ACC112 (cell line): ENCODE data around the gene CGNL1.

ENCODE experiments used
- H2AFZ ChIP-seq: fragments of 200-600 bp; sonication (generic); one replicate; pipeline ENCODE4 v1.6.0; 2017; ENCODE audit warnings: antibody characterized with exemption, low read length; ENCODE audit not compliant: unreplicated experiment
- H3K27ac ChIP-seq: fragments of 200-600 bp; sonication (generic); 2 replicates; pipeline ENCODE4 v1.5.1; 2014; ENCODE audit warnings: low read depth, mild to moderate bottlenecking, antibody characterized with exemption, low read length, moderate library complexity
- H3K27me3 ChIP-seq: fragments of 200-600 bp; sonication (generic); 2 replicates; pipeline ENCODE4 v1.6.1; 2014; ENCODE audit warnings: mild to moderate bottlenecking, antibody characterized with exemption, low read length, moderate library complexity, mixed read lengths; ENCODE audit not compliant: insufficient read depth
- H3K36me3 ChIP-seq: fragments of 200-600 bp; sonication (generic); 2 replicates; pipeline ENCODE4 v1.6.1; 2016; ENCODE audit warnings: mild to moderate bottlenecking, antibody characterized with exemption, low read length, moderate library complexity, mixed read lengths; ENCODE audit not compliant: insufficient read depth
- H3K4me1 ChIP-seq: fragments of 200-600 bp; sonication (generic); one replicate; pipeline ENCODE4 v1.6.1; 2016; ENCODE audit warnings: low read length, mixed read lengths; ENCODE audit not compliant: insufficient read depth, unreplicated experiment, control insufficient read depth
- H3K4me3 ChIP-seq: fragments of 200-600 bp; sonication (generic); 2 replicates; pipeline ENCODE4 v1.5.1; 2014; ENCODE audit warnings: mild to moderate bottlenecking, low read depth, low read length
- H3K79me2 ChIP-seq: fragments of 200-600 bp; sonication (generic); one replicate; pipeline ENCODE4 v1.6.0; 2016; ENCODE audit warnings: low read length; ENCODE audit not compliant: control insufficient read depth, unreplicated experiment, insufficient read depth

CGNL1 gene

DNA sequence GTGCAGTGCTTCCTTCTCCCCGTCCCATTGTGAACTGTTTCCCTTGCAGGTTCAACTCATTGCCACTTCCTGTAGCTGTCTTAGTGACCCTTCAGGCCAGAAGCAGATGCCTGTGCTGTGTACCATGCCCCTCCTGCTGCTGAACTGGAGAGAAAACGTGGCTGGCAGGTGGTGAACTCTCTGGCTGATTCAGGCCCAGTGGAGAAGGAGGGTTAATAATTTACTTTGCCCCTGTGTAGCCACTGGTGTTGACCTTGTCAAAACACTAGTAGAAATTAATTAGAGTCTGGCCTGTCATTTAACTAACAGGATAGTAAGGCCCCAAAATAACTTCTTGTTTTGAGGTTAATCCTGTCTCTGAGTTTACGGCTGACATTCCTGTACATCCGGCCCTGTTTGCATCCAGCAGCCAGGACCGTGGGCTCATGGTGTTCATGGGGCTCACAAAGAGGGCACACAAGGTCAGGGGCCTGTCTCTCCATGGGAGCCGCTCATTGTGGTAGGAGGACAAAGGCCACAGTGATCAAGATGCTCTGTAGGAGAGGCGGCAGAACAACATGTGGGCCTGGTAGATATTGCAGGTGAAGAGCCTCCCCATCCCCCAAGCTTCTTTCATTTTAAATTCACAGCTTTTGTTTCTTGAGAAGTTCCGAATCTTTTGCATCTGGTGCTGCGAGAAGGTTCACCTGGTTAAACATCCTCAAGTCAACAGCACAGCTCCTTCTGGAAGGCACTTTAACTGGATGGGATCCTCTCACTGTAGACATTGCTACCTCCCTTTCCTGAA is 101.6 kb downstream of the CGNL1 start:
- H3K79me2 ChIP-seq: no peaks in the 10 kb centered on the region
- no peaks in the 10 kb centered on the region for H3K36me3 ChIP-seq
- no peak overlapping the region for H2AFZ ChIP-seq
- H3K27ac ChIP-seq: no peak overlapping the region
- peaks cover 7% of the 10 kb centered on the region for H3K4me1 ChIP-seq
- no peaks in the 10 kb centered on the region for H3K27me3 ChIP-seq
- H3K4me3 ChIP-seq: no peak overlapping the region

DNA sequence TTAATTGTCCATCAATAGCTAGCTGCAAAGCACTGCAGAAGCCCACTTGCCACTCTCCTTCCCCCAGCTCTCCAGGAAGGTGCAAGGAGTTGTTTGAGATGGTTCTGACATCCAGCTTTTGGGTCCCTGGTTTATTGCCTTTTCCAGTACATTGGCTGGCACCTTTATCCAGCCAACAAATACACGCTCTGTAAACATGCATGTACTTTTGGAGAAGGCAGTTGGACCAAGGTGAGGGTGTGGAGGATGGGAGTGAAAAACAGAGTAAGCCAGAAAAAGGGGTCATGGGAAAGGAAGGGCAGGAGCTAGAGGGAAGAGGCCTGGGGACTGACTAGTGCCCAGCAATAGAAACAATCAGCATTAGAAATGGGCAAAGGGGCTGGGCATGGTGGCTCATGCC is 102.7 kb downstream of the CGNL1 start:
- H3K79me2 ChIP-seq: no peaks in the 10 kb centered on the region
- H3K36me3 ChIP-seq: no peaks in the 10 kb centered on the region
- no peak overlapping the region for H3K4me3 ChIP-seq
- no peak overlapping the region for H3K27ac ChIP-seq
- no peak overlapping the region for H2AFZ ChIP-seq
- H3K4me1 ChIP-seq: peaks cover 7% of the 10 kb centered on the region
- no peaks in the 10 kb centered on the region for H3K27me3 ChIP-seq

DNA sequence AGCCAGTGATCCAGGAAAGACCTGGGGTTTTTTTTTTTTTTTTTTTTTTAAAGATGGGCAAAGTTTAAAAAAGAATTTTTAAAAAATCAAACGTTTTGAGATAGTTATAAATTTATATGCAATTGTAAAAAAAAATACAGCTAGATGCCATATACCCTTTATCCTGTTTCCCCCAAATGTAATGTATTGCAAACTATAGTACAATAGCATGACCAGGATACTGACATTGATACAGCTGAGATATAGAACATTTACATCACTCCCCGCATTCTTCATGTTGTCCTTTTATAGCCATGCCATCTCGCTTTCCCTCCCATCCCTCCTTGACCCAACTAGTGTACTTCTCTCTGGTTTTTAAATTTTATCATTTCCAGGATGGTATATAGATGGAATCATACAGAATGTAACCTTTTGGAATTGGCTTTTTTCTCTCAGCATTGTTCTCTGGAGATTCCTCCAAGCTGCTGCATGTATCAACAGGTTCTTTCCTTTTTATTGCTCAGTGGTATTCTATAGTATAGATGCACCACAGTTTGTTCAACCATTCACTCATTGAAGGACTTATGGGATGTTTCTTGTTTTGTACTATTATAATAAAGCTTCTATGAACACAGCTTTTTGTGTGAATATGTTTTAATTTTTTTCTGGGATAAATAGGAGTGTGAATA is 104.9 kb downstream of the CGNL1 start:
- Histone ChIP-seq H3K27ac (no peak overlapping the region), H2AFZ (no peak overlapping the region), H3K4me1 (peaks cover 20% of the 10 kb centered on the region), H3K36me3 (no peaks in the 10 kb centered on the region), H3K79me2 (no peaks in the 10 kb centered on the region), H3K27me3 (no peaks in the 10 kb centered on the region), H3K4me3 (no peak overlapping the region)

DNA sequence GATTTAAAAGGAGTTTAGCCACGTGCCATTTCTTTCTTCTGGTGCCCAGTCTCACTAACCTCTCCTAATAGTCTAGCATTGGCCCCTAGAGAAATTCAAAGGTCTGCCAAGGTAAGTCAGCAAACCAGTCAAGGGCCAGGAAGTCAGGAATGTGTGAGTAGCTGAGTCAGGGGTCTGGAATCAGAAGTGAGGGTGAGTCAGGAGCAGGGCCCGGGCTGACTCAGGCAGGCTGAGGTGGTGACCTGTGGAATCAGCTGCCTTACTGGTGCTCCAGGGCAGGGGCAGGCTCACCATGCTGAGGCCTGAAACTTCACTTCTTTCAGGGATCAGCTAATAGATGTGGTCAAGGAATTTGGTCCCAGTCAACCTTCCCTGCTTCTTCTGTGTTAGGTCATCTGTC is 109.6 kb downstream of the CGNL1 start:
- Histone ChIP-seq H3K36me3 (no peaks in the 10 kb centered on the region), H3K79me2 (no peaks in the 10 kb centered on the region), H2AFZ (no peak overlapping the region), H3K27me3 (no peaks in the 10 kb centered on the region), H3K4me3 (no peak overlapping the region), H3K27ac (peak overlapping the region; percentile 30; the same call in 1 of the 2 replicates), H3K4me1 (peaks cover 20% of the 10 kb centered on the region)

DNA sequence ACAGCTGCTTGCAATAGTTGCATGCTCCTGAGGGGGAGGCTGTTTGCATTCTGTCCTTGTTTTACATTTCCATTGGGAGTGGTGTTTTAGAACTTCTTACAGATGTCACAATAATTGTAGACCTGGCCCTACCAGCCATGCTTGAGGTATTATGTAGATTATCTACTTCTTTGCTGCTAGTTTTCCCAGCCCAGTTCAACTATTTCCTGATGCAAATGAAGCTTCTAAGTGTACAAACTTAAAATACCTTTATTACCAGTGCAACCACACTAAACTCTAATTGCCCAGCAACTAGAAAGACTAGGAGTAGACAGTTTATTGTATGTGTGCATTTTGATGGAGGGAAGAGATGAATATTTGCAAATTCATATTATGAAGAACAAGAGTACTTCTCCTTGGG is 110.5 kb downstream of the CGNL1 start:
- Histone ChIP-seq H3K4me3 (no peak overlapping the region), H3K79me2 (no peaks in the 10 kb centered on the region), H3K36me3 (no peaks in the 10 kb centered on the region), H3K4me1 (peaks cover 20% of the 10 kb centered on the region), H3K27me3 (no peaks in the 10 kb centered on the region), H2AFZ (no peak overlapping the region), H3K27ac (no peak overlapping the region)

DNA sequence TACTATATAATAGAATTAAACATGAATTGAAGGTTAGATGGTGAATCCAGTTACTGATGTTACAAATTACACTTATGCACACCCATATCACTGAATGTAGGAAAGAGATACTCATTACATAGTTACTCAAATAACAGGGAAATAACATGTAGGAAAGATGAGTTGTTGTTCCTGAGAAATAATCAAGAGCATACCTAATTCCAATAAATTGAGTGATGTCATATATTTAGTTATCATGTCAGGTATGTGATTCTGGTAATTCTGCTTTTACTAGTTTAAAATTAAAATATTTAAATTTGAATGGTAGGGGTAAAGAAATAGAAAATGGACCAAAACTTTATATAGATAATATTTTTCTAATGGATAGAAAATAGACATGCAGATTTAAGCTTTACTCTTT is 112.8 kb downstream of the CGNL1 start:
- no peak overlapping the region for H2AFZ ChIP-seq
- H3K36me3 ChIP-seq: no peaks in the 10 kb centered on the region
- no peak overlapping the region for H3K4me3 ChIP-seq
- no peak overlapping the region for H3K27ac ChIP-seq
- H3K4me1 ChIP-seq: peaks cover 20% of the 10 kb centered on the region
- H3K79me2 ChIP-seq: no peaks in the 10 kb centered on the region
- H3K27me3 ChIP-seq: no peaks in the 10 kb centered on the region

DNA sequence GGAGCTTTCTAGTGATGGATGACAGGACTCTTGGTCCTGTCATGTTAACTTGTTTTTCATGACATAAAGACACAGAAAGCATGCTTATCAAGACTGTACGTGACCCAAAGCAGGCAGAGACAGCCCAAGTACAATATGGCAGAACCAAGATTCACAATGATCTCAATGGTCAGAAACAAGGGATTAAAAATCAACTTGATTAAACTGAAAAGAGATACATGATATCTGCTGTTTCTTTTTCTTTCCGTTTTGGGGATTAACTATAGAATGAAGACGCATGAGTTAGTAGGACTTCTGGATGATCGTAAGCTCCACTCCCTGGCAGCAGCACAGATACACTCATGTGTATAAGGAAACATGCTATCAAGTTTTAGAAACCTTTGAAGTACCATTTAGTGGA is 117.0 kb downstream of the CGNL1 start:
- Histone ChIP-seq H2AFZ (no peak overlapping the region), H3K4me1 (no peaks in the 10 kb centered on the region), H3K4me3 (no peak overlapping the region), H3K79me2 (no peaks in the 10 kb centered on the region), H3K36me3 (no peaks in the 10 kb centered on the region), H3K27ac (no peak overlapping the region), H3K27me3 (no peaks in the 10 kb centered on the region)

DNA sequence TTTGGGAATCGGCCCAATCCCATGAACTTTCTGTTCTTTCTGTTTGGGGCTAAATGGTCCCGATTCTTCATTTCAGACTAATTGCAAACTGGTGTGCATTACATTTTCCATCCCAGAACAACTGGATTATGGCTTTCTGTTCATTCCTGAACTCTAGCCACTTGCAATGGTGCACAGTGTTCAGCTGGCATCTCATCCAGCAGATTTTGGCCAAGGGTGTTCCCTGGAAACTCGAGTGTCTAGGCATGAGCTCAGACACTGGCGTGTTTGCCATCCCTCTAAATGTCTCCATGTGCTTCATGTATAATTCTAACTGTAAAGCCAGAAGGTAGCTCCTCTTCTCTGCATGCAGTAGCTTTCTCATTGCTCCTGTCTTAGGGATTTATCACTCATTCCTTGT is 118.3 kb downstream of the CGNL1 start:
- H3K27ac ChIP-seq: no peak overlapping the region
- no peaks in the 10 kb centered on the region for H3K79me2 ChIP-seq
- H2AFZ ChIP-seq: no peak overlapping the region
- no peaks in the 10 kb centered on the region for H3K4me1 ChIP-seq
- no peak overlapping the region for H3K4me3 ChIP-seq
- no peaks in the 10 kb centered on the region for H3K36me3 ChIP-seq
- no peaks in the 10 kb centered on the region for H3K27me3 ChIP-seq

DNA sequence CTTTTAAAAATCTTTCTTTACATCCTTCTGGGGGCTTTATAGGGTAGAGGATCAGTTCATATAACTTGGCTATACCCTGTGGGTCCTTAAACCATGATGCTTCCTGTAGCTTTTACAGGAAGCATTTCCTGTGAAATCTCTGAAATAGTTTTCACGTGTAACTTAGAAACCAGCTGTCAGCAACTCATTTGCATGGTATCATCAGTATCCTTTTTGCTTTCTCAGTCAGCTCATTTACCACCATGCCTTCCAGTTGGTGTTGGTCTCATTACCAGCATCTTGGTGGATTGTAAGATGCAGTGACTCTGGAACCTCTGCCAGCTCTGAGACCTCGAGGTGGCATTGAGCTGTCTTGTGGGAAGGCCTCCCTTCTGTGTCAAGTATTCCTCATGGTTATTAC is 118.7 kb downstream of the CGNL1 start:
- no peaks in the 10 kb centered on the region for H3K4me1 ChIP-seq
- no peak overlapping the region for H3K27ac ChIP-seq
- H3K4me3 ChIP-seq: no peak overlapping the region
- H3K79me2 ChIP-seq: no peaks in the 10 kb centered on the region
- H2AFZ ChIP-seq: no peak overlapping the region
- no peaks in the 10 kb centered on the region for H3K36me3 ChIP-seq
- H3K27me3 ChIP-seq: no peaks in the 10 kb centered on the region

DNA sequence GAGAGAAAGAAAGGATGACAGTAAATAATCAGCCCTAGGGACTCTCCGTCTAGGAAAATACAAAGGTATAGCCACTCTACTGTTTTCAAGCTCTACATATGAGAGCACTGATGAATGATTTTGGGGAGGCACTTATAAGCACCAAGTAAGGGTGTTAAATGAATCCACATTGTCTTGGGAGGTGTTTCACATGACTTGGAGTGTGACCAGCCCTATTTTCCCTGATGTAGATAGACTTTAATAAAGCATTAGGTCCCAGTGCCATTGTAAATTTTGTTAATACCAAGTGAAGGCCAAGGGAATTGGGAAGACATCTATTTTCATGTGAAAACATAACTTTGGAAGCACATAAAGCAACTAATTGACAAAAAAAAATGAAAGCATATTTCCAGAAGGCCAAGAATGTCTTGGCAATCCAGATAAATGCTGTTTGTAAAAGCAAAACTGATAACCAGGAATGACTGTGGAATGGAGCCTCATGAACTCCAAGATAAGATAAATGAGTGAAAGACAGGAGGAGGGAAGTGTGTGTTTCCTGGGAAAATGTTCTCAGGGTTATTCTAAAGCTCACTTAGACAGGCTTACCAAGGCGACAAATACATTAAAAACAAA is 119.4 kb downstream of the CGNL1 start:
- H3K4me1 ChIP-seq: no peaks in the 10 kb centered on the region
- H3K36me3 ChIP-seq: no peaks in the 10 kb centered on the region
- no peak overlapping the region for H2AFZ ChIP-seq
- H3K79me2 ChIP-seq: no peaks in the 10 kb centered on the region
- H3K27ac ChIP-seq: no peak overlapping the region
- H3K4me3 ChIP-seq: no peak overlapping the region
- H3K27me3 ChIP-seq: no peaks in the 10 kb centered on the region

DNA sequence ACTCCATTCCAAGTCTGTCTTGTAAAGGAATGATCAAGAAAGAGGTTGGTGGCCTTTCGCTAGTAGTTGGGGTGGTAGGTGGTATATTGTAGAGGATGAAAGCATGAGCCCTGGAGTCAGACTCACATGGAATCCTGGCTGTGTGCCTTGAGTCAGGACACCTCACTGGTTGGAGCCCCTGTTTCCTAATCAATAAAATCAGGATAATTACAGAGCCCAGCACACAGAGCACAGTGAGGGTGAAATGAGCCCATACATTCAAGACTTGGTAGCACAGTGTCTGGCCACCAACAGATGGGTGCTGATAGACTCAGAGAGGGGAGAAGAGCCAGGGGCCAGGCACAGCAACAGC is 120.3 kb downstream of the CGNL1 start:
- Histone ChIP-seq H3K4me3 (no peak overlapping the region), H3K79me2 (no peaks in the 10 kb centered on the region), H2AFZ (no peak overlapping the region), H3K36me3 (no peaks in the 10 kb centered on the region), H3K4me1 (peaks cover 6% of the 10 kb centered on the region), H3K27ac (no peak overlapping the region), H3K27me3 (no peaks in the 10 kb centered on the region)
